Heart left ventricle (tissue), 13 donors: ENCODE data around the gene ARL3.

Experiments
- POLR2A ChIP-seq, 2 donors: fragments of 450-650 bp; IDR thresholded peaks; one replicate each; pipeline ENCODE4 v1.6.1; 2017; ENCODE audit warnings: antibody characterized with exemption in 2 of 2, mild to moderate bottlenecking in 2 of 2, moderate library complexity in 2 of 2
- TF ChIP-seq, protein P1 (sequence below), 12 donors: fragments of 200-600 bp; sonication (generic) in 4 of 12; IDR thresholded peaks; one replicate each; pipeline versions ENCODE4 v1.5.0 to v1.8.0; 2018 to 2022; ENCODE audit warnings: antibody characterized with exemption in 12 of 12, mild to moderate bottlenecking in 5 of 12
- donor health status: ischemic (EF 13 %, LVEDD 7.1; RV severe dilation, severe dysfunction).
- donor health status: DM: no; HTN: yes; CAD: no.
- donor health status: DM: no; HTN: no; CAD: no.
- donor health status: ischemic (EF 25% LVEDD 6.9; RV normal size, moderate dysfunction).
- donor health status: ischemic (EF 25% LVEDD 5.7; RV mildly dilated, moderate dysfunction).
- donor health status: ischemic (EF 35%, LVEDD 5.7; RV mildly dilated, moderate dysfunction).
- donor health status: nonischemic (EF 11% LVEDD 7.7; RV severe dilation, severe dysfunction).
- donor health status: DM: yes; HTN: yes; CAD: no.
- donor health status: PGD.
- donor health status: ischemic (EF 29% LVEDD 5.4; RV normal size, mild dysfunction).
- donor health status: nonischemic (EF 23%, LVEDD 6.1; RV moderate dilation, normal function).

DNA sequence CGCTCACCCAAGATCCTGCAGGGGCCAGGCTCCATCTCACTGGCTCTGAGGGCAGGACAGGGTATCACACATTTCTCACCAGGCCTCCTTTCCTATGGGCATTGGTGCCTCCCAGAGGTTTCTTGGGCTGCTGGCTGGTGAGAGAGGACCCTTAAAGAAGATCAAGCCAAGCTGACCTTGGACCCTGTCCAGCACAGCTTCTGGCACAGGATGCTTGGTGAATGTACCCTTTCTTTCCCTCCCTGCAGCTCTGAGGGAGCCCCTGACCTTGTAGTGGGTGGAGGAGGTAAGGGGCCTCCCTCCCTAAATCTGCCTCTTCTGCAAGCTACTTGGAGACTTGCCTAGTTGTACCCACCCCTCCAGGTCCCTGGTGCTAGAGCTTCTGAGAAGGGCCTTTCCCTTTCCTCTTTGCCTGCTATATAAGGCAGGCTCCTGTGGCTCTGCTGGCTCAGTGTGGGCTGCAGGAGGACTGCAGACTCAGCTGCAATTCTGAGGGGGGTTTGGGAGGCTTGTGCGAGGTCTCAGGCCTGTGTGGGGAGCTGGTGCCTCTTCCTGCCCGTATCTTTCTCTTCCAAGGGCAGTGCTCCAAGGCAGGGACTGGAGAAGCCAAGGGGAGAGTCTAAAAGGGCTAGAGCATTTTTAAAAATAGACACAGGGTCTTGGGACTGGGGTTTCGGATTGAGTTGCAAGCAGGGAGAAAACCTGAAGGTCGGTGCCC, 81.6 kb downstream of the ARL3 start:
- TF ChIP-seq, protein P1, sequence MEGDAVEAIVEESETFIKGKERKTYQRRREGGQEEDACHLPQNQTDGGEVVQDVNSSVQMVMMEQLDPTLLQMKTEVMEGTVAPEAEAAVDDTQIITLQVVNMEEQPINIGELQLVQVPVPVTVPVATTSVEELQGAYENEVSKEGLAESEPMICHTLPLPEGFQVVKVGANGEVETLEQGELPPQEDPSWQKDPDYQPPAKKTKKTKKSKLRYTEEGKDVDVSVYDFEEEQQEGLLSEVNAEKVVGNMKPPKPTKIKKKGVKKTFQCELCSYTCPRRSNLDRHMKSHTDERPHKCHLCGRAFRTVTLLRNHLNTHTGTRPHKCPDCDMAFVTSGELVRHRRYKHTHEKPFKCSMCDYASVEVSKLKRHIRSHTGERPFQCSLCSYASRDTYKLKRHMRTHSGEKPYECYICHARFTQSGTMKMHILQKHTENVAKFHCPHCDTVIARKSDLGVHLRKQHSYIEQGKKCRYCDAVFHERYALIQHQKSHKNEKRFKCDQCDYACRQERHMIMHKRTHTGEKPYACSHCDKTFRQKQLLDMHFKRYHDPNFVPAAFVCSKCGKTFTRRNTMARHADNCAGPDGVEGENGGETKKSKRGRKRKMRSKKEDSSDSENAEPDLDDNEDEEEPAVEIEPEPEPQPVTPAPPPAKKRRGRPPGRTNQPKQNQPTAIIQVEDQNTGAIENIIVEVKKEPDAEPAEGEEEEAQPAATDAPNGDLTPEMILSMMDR (IDR thresholded peaks at IDR 0.05): no peak
- TF ChIP-seq POLR2A (IDR thresholded peaks at IDR 0.05): no peak
